ENCODE measurements around the gene NAA80. TPM values are rescaled to one million over a fixed set of nuclear protein-coding genes. Genes with fewer than 3 reads are reported as not detected.
A peak's percentile ranks its signal among the peaks of the same experiment; 100 is the strongest.

Gene NAA80
- total and polyA plus RNA-seq, 2 of the 13 experiments (the other 11 are each of a cell fraction or from before 2014, with no cell fraction given): 3.4 to 8.7 TPM

DNA sequence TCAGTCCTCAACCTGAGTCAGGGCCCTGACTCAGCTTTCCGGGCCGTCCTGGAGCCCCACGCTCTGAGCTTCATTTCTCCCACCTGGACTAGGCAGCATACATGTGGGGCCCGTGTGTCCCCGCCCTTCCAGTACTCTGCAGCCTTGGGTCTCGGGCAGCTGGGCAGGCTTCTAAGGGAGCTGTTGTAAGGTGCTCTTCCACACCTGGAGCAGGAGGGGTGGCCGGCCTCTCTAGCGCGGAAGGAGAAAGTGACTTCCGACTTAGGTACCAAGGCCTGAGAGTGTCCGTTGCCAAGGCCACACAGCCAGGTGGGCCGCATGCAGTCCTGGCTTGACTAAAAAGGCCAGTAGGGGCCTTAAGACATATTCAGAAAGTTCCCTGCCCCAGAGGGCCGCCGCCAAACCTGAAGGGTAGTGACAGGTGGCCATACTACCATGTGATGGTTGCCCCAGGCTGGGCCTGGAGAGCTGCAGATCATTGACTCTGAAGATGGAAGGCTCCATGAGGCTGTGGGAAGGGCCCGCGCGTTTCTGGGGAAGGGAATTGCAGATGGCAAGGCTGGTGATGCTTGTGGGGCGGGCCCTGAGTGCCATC is 39.7 kb downstream of the NAA80 start (continued):
- no peak for TF ChIP-seq MZF1 (CRISPR knock-in tag; IDR thresholded peaks at IDR 0.05; ENCODE audit: borderline replicate concordance)
- TF ChIP-seq HMGXB3 (CRISPR knock-in tag; IDR thresholded peaks at IDR 0.05; ENCODE audit: borderline replicate concordance): no peak
- no peak for TF ChIP-seq POLR2G (IDR thresholded peaks at IDR 0.05; ENCODE audit: low read depth, low read length)
- 0 out of 2 replicates have a peak, but pooled peaks have one; percentile 33 for TF ChIP-seq ZNF83 (CRISPR knock-in tag; IDR thresholded peaks at IDR 0.05; ENCODE audit: borderline replicate concordance)
- TF ChIP-seq ZNF33B (CRISPR knock-in tag; IDR thresholded peaks at IDR 0.05): no peak
- TF ChIP-seq U2AF1 (optimal IDR thresholded peaks at IDR 0.05; ENCODE audit: low read depth, low read length): no peak
- TF ChIP-seq ZNF205 (CRISPR knock-in tag; IDR thresholded peaks at IDR 0.05): no peak
- no peak for TF ChIP-seq SNRNP70 (IDR thresholded peaks at IDR 0.05; ENCODE audit: low read depth, low read length)
- TF ChIP-seq ZBTB1 (CRISPR knock-in tag; IDR thresholded peaks at IDR 0.05; ENCODE audit: borderline replicate concordance): no peak
- TF ChIP-seq TRIM24 (CRISPR knock-in tag; IDR thresholded peaks at IDR 0.05): no peak
- TF ChIP-seq, protein P1, sequence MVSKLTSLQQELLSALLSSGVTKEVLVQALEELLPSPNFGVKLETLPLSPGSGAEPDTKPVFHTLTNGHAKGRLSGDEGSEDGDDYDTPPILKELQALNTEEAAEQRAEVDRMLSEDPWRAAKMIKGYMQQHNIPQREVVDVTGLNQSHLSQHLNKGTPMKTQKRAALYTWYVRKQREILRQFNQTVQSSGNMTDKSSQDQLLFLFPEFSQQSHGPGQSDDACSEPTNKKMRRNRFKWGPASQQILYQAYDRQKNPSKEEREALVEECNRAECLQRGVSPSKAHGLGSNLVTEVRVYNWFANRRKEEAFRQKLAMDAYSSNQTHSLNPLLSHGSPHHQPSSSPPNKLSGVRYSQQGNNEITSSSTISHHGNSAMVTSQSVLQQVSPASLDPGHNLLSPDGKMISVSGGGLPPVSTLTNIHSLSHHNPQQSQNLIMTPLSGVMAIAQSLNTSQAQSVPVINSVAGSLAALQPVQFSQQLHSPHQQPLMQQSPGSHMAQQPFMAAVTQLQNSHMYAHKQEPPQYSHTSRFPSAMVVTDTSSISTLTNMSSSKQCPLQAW (CRISPR knock-in tag; IDR thresholded peaks at IDR 0.05): no peak; the same call in 1 of the 2 replicates
- TF ChIP-seq PPARG (CRISPR knock-in tag; conservative IDR thresholded peaks at IDR 0.05): no peak
- TF ChIP-seq IKZF1 (IDR thresholded peaks at IDR 0.05): no peak
- TF ChIP-seq CSRNP2 (CRISPR knock-in tag; conservative IDR thresholded peaks at IDR 0.05; ENCODE audit: low read depth): no peak
- TF ChIP-seq, protein P2, sequence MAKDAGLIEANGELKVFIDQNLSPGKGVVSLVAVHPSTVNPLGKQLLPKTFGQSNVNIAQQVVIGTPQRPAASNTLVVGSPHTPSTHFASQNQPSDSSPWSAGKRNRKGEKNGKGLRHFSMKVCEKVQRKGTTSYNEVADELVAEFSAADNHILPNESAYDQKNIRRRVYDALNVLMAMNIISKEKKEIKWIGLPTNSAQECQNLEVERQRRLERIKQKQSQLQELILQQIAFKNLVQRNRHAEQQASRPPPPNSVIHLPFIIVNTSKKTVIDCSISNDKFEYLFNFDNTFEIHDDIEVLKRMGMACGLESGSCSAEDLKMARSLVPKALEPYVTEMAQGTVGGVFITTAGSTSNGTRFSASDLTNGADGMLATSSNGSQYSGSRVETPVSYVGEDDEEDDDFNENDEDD (CRISPR knock-in tag; IDR thresholded peaks at IDR 0.05; ENCODE audit: borderline replicate concordance): no peak
- no peak for TF ChIP-seq ZNF670 (CRISPR knock-in tag; IDR thresholded peaks at IDR 0.05; ENCODE audit: borderline replicate concordance)
- no peak for TF ChIP-seq ZBTB8A (CRISPR knock-in tag; IDR thresholded peaks at IDR 0.05; ENCODE audit: borderline replicate concordance, low read depth)
- no peak for TF ChIP-seq ZNF75D (CRISPR knock-in tag; IDR thresholded peaks at IDR 0.05; ENCODE audit: borderline replicate concordance)
- TF ChIP-seq, protein P3, sequence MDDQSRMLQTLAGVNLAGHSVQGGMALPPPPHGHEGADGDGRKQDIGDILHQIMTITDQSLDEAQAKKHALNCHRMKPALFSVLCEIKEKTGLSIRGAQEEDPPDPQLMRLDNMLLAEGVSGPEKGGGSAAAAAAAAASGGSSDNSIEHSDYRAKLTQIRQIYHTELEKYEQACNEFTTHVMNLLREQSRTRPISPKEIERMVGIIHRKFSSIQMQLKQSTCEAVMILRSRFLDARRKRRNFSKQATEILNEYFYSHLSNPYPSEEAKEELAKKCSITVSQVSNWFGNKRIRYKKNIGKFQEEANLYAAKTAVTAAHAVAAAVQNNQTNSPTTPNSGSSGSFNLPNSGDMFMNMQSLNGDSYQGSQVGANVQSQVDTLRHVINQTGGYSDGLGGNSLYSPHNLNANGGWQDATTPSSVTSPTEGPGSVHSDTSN (CRISPR knock-in tag; IDR thresholded peaks at IDR 0.05; ENCODE audit: borderline replicate concordance): no peak
